Motor neuron (in vitro differentiated cells): ENCODE results near the gene POC5. TPM values are rescaled to one million over a fixed set of nuclear protein-coding genes. Genes with fewer than 3 reads are reported as not detected.
"Not testable (repeated sequence)": the region's sequence is repeated elsewhere in the genome, so short reads cannot be mapped to it uniquely, and the experiment has no call there.

Experiments
- ATAC-seq, 8 experiments: fragments of 200-7000 bp; cut with Tn5 transposase; replicated peaks in 6 of 8; 2 replicates each; pipeline ENCODE4 v1.8.0; 2021; ENCODE audit warnings: mild to moderate bottlenecking in 8 of 8, moderate library complexity in 8 of 8
- H3K27ac ChIP-seq, 2 donors: fragments of 250-450 bp; sonication (Bioruptor Pico); 2 replicates each; pipeline ENCODE4 v1.9.0; 2021; ENCODE audit warnings: antibody characterized with exemption in 2 of 2, mild to moderate bottlenecking in 2 of 2, moderate library complexity in 1 of 2
- H3K4me1 ChIP-seq, 2 donors: fragments of 250-450 bp; sonication (Bioruptor Pico); replicated peaks in 1 of 2; 2 replicates each; pipeline ENCODE4 v1.6.1; 2021; ENCODE audit warnings: antibody characterized with exemption in 2 of 2, mild to moderate bottlenecking in 2 of 2, moderate library complexity in 1 of 2
- H3K4me3 ChIP-seq, 5 donors: fragments of 250-450 bp; sonication (Bioruptor Pico); 2 replicates each; pipeline ENCODE4 v1.9.0; 2021; ENCODE audit warnings: antibody characterized with exemption in 5 of 5, mild to moderate bottlenecking in 5 of 5, moderate library complexity in 4 of 5
- WGBS, 10 experiments: fragments of 450-650 bp; shearing (Covaris generic); methylation state at CpG; one replicate each; pipeline ENCODE4 v1.0.0; 2022; 5-methylcytosine and 5-hydroxymethylcytosine counted together
- in situ Hi-C, 9 experiments: fragments of 400-800 bp; cut with MboI; loops; one replicate each; pipeline ENCODE4 v1.15.0; 2021; ENCODE audit warnings: low sequenced_read_pairs in 9 of 9, low pct_unique_long_range_greater_than_20kb in 2 of 9; ENCODE audit not compliant: unreplicated experiment in 9 of 9
- total RNA-seq, 8 experiments: library from RNA; unstranded; fragments of 300-600 nt; gene quantifications; 2 replicates each; pipeline versions ENCODE4 v1.2.3 to v1.2.4, GENCODE V29; 2022

The POC5 gene
- total RNA-seq, 8 experiments from 2014 or later = 7.8 to 26.0 (median 20.5) TPM

- in situ Hi-C loops = loop anchor here in 2 of 9 experiments (25.0 kb wide), 3 partner anchors 511 to 861 kb away; no protein-coding TSS in a partner anchor
- H3K27ac ChIP-seq, H3K4me1 ChIP-seq, H3K4me3 ChIP-seq, ATAC-seq: not testable (repeated sequence)
Observed at GRCh38 chr5:75726224-75726623, 9.0 kb upstream of the POC5 start.

- no peak for ATAC-seq
- WGBS, 10 experiments = 0 to 100% (median 33%) methylated on average over 1 of the region's 1 CpG; no CpG with 5 or more reads in 3 of the 10 experiments
- H3K27ac ChIP-seq = no peak overlapping the region
- in situ Hi-C loops = no loop called here
- H3K4me3 ChIP-seq = no peak overlapping the region
- H3K4me1 ChIP-seq = no peaks in the 10 kb centered on the region
Observed at GRCh38 chr5:75723378-75723777, 6.1 kb upstream of the POC5 start.

GRCh38 chr5:75721573-75721972 is 4.3 kb upstream of the POC5 start:
- in situ Hi-C loops = no loop called here
- ATAC-seq = no peak
- Histone ChIP-seq H3K4me3 (no peak overlapping the region), H3K27ac (no peak overlapping the region), H3K4me1 (no peaks in the 10 kb centered on the region)
- 50 to 92% (median 73%) methylated on average over 1 of the region's 1 CpG; no CpG with 5 or more reads in 4 of the 10 experiments for WGBS, 10 experiments

- 60 to 88% (median 80%) methylated on average over 1 to 5 of the region's 5 CpGs; no CpG with 5 or more reads in 3 of the 10 experiments for WGBS, 10 experiments
- ATAC-seq = no peak
- H3K4me1 ChIP-seq = peaks cover 0 to 5% of the 10 kb centered on the region in 2 donors
- in situ Hi-C loops = no loop called here
- no peak overlapping the region for H3K4me3 ChIP-seq
- no peak overlapping the region for H3K27ac ChIP-seq
Observed at GRCh38 chr5:75720882-75721281, 3.6 kb upstream of the POC5 start.

- 0 to 10% (median 2%) methylated on average over 1 to 6 of the region's 7 CpGs; no CpG with 5 or more reads in 2 of the 10 experiments for WGBS, 10 experiments
- peak; percentile 2 to 17 (median 6) for ATAC-seq
- Histone ChIP-seq H3K4me1 (peaks cover 0 to 7% of the 10 kb centered on the region in 2 donors), H3K27ac (peak overlapping the region; percentile 58 to 82), H3K4me3 (peak overlapping the region; percentile 58 to 97 (median 76))
- in situ Hi-C loops = no loop called here
Observed at GRCh38 chr5:75716715-75717081, 539 bp downstream of the POC5 start.

GRCh38 chr5:75712091-75712490 is 5.1 kb downstream of the POC5 start:
- Histone ChIP-seq H3K4me3 (no peak overlapping the region), H3K27ac (no peak overlapping the region), H3K4me1 (peaks cover 0 to 7% of the 10 kb centered on the region in 2 donors)
- in situ Hi-C loops = no loop called here
- ATAC-seq = no peak
- 56 to 100% (median 93%) methylated on average over 1 to 2 of the region's 2 CpGs for WGBS, 10 experiments

GRCh38 chr5:75711151-75711550 is 6.1 kb downstream of the POC5 start:
- WGBS, 10 experiments = 93 to 100% (median 100%) methylated on average over 1 of the region's 1 CpG; no CpG with 5 or more reads in 6 of the 10 experiments

GRCh38 chr5:75710637-75711036 is 6.6 kb downstream of the POC5 start:
- in situ Hi-C loops = no loop called here
- Histone ChIP-seq H3K4me1 (no peaks in the 10 kb centered on the region), H3K27ac (no peak overlapping the region), H3K4me3 (no peak overlapping the region)
- WGBS, 10 experiments = 78 to 100% (median 100%) methylated on average over 1 of the region's 1 CpG; no CpG with 5 or more reads in 5 of the 10 experiments
- no peak for ATAC-seq

More at GRCh38 chr5:75711151-75711550, 6.1 kb downstream of the POC5 start:
- no peak overlapping the region for H3K4me3 ChIP-seq
- in situ Hi-C loops = no loop called here
- no peak overlapping the region for H3K27ac ChIP-seq
- ATAC-seq = no peak
- H3K4me1 ChIP-seq = peaks cover 0 to 4% of the 10 kb centered on the region in 2 donors

GRCh38 chr5:75707911-75708509 is 9.2 kb downstream of the POC5 start:
- in situ Hi-C loops = no loop called here
- no peak overlapping the region for H3K4me3 ChIP-seq
- 17 to 100% (median 63%) methylated on average over 1 of the region's 1 CpG; no CpG with 5 or more reads in 4 of the 10 experiments for WGBS, 10 experiments
- ATAC-seq = no peak
- no peak overlapping the region for H3K27ac ChIP-seq
- H3K4me1 ChIP-seq = no peaks in the 10 kb centered on the region

- Histone ChIP-seq H3K4me3 (no peak overlapping the region), H3K27ac (no peak overlapping the region), H3K4me1 (no peaks in the 10 kb centered on the region)
- 80 to 100% (median 97%) methylated on average over 1 to 3 of the region's 3 CpGs; no CpG with 5 or more reads in 4 of the 10 experiments for WGBS, 10 experiments
- in situ Hi-C loops = no loop called here
- ATAC-seq = no peak
Observed at GRCh38 chr5:75706775-75707174, 10.5 kb downstream of the POC5 start.

- no peak for ATAC-seq
- no peak overlapping the region for H3K4me3 ChIP-seq
- WGBS, 10 experiments = 60 to 100% (median 100%) methylated on average over 1 of the region's 1 CpG; no CpG with 5 or more reads in 2 of the 10 experiments
- no peaks in the 10 kb centered on the region for H3K4me1 ChIP-seq
- H3K27ac ChIP-seq = no peak overlapping the region
- in situ Hi-C loops = no loop called here
Observed at GRCh38 chr5:75706016-75706415, 11.2 kb downstream of the POC5 start.

- whole genome bisulfite sequencing, 10 experiments = 70 to 100% (median 100%) methylated on average over 1 to 3 of the region's 4 CpGs; no CpG with 5 or more reads in 1 of the 10 experiments
- in situ Hi-C loops = no loop called here
- Histone ChIP-seq H3K27ac (no peak overlapping the region), H3K4me1 (no peaks in the 10 kb centered on the region), H3K4me3 (no peak overlapping the region)
- ATAC-seq = no peak
Observed at GRCh38 chr5:75701856-75702255, 15.4 kb downstream of the POC5 start.

GRCh38 chr5:75695472-75696351 is 21.5 kb downstream of the POC5 start:
- H3K4me3 ChIP-seq = peak overlapping the region in 1 of 5 donors; percentile 9
- in situ Hi-C loops = loop anchor here in 1 of 9 experiments (25.0 kb wide), 1 partner anchor 308 kb away; no protein-coding TSS in a partner anchor
- WGBS, 10 experiments = 28 to 100% (median 67%) methylated on average over 1 to 8 of the region's 22 CpGs; no CpG with 5 or more reads in 3 of the 10 experiments
- H3K27ac ChIP-seq = peak overlapping the region in 1 of 2 donors; percentile 29
- H3K4me1 ChIP-seq, ATAC-seq: not testable (repeated sequence)
